ENCODE results near the gene IGF2BP2. TPM values are rescaled to one million over a fixed set of nuclear protein-coding genes. Genes with fewer than 3 reads are reported as not detected.

IGF2BP2 gene
- total and polyA plus RNA-seq, 2 of the 13 experiments (the other 11 are each of a cell fraction or from before 2014, with no cell fraction given), result 6.5 to 46.0 TPM

- BruUV-seq (replicated peaks), result no TSS peak
- intact Hi-C loops (cut with micrococcal nuclease; ENCODE audit: unreplicated experiment), result no loop called here
- Histone ChIP-seq H3K9ac (ENCODE audit: insufficient read depth, low read depth, low read length) (no peak overlapping the region), H3K79me2 (ENCODE audit: insufficient read depth, low read length) (peaks cover 96% of the 10 kb centered on the region), H3K36me3 (replicated peaks in 1 of 2; ENCODE audit: control insufficient read depth in 1 of 2, insufficient read depth in 2 of 2, low read length in 2 of 2) (no peaks in the 10 kb centered on the region; a peak in 1 of 5 replicates), H3K4me1 (ENCODE audit: insufficient read depth, low read length) (peaks cover 87% of the 10 kb centered on the region), H2AFZ (ENCODE audit: low read length) (no peak overlapping the region), H3K27me3 (ENCODE audit: control insufficient read depth in 1 of 2, insufficient read depth in 2 of 2, low read length in 2 of 2) (no peaks in the 10 kb centered on the region), H3K4me2 (ENCODE audit: low read depth, low read length) (no peak overlapping the region), H3K9me3 (ENCODE audit: low read length) (no peaks in the 10 kb centered on the region), H4K20me1 (ENCODE audit: insufficient read depth, low read length) (peaks cover 85% of the 10 kb centered on the region), H3K4me3 (replicated peaks in 1 of 3; ENCODE audit: insufficient read depth in 1 of 3, low read depth in 2 of 3, low read length in 3 of 3) (no peak overlapping the region), H3K27ac (ENCODE audit: extremely low read length, insufficient read depth, low read length) (peak overlapping the region; percentile 62)
- DNase-seq (ENCODE audit: low spot score) (no peak), FAIRE-seq (no peak), ATAC-seq (no peak)
- in situ Hi-C loops (cut with HindIII; ENCODE audit: extremely low pct_ligation_motif_present, low pct_unique_long_range_greater_than_20kb), result no loop called here
- TF ChIP-seq, protein P1, sequence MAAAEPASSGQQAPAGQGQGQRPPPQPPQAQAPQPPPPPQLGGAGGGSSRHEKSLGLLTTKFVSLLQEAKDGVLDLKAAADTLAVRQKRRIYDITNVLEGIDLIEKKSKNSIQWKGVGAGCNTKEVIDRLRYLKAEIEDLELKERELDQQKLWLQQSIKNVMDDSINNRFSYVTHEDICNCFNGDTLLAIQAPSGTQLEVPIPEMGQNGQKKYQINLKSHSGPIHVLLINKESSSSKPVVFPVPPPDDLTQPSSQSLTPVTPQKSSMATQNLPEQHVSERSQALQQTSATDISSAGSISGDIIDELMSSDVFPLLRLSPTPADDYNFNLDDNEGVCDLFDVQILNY (CRISPR knock-in tag; conservative IDR thresholded peaks at IDR 0.05), result no peak
- peak; percentile 20 to 25; a peak in 1 of 4 replicates for TF ChIP-seq MAFK (conservative IDR thresholded peaks at IDR 0.05 in 1 of 2, IDR thresholded peaks at IDR 0.05 in 1 of 2; ENCODE audit: low read length in 2 of 2)
- TF ChIP-seq MAFF (IDR thresholded peaks at IDR 0.05; ENCODE audit: low read depth, low read length), result 0 out of 2 replicates have a peak, but pooled peaks have one; percentile 9
- ChIA-PET POLR2A (no interaction called here), CTCF (ENCODE audit: low intra/inter-chr PET ratio, low total read pairs) (no interaction called here)
- 96% methylated on average over 3 of the region's 3 CpGs for WGBS (ENCODE audit: low lambda C conversion rate)
These were observed 112.5 kb downstream of the IGF2BP2 start for GRCh38 chr3:185712337-185712736.

DNA sequence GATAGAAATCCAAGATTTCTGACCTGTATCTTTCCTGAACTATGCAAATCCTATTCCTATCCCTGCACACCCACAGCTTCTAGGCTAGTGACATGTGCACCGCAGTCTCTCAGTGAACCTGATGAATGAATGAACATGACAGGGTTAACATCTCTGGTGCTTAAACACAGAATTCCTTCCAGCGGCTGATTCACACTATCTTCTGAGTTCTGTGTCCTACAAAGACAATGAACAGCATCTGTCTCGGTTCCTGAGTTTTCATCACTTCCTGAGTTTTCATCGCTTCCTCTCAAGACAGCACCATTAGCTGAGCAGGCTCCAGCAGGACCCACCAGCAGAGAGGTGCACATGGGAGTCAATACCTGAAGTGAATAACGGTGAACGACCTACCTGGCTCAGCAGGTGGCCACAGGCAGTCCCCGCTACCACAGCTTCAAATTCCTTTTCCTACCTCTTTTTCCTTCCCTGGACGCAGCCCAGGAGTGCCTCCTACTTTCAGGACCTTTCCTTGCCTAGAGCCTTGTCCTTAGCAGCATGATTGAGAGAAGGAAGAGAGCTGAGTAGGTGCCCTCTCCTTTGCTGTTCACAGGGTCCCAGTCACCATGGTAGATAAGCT is 113.5 kb downstream of the IGF2BP2 start:
- H3K4me1 ChIP-seq (ENCODE audit: insufficient read depth, low read length), result peaks cover 77% of the 10 kb centered on the region
- DNase-seq (ENCODE audit: low spot score), result no peak
- no peaks in the 10 kb centered on the region for H3K9me3 ChIP-seq (ENCODE audit: low read length)
- intact Hi-C loops (cut with micrococcal nuclease; ENCODE audit: unreplicated experiment) (no loop called here), in situ Hi-C loops (cut with HindIII; ENCODE audit: extremely low pct_ligation_motif_present, low pct_unique_long_range_greater_than_20kb) (no loop called here)
- BruUV-seq (replicated peaks), result no TSS peak
- H2AFZ ChIP-seq (ENCODE audit: low read length), result no peak overlapping the region
- peaks cover 94% of the 10 kb centered on the region for H3K79me2 ChIP-seq (ENCODE audit: insufficient read depth, low read length)
- WGBS (ENCODE audit: low lambda C conversion rate), result 90% methylated on average over 8 of the region's 8 CpGs
- peak; percentile 17; the same call in 2 of the 3 replicates for ATAC-seq
- peaks cover 80% of the 10 kb centered on the region for H4K20me1 ChIP-seq (ENCODE audit: insufficient read depth, low read length)
- peak overlapping the region; percentile 40 for H3K27ac ChIP-seq (ENCODE audit: extremely low read length, insufficient read depth, low read length)
- H3K4me2 ChIP-seq (ENCODE audit: low read depth, low read length), result no peak overlapping the region
- POLR2A ChIA-PET, result interaction anchor here (0.5 kb wide), 1 partner anchor 81 kb away, joined by 3 read pairs; no protein-coding TSS in a partner anchor
- CTCF ChIA-PET (ENCODE audit: low intra/inter-chr PET ratio, low total read pairs), result no interaction called here
- no peak overlapping the region for H3K4me3 ChIP-seq (replicated peaks in 1 of 3; ENCODE audit: insufficient read depth in 1 of 3, low read depth in 2 of 3, low read length in 3 of 3)
- no peaks in the 10 kb centered on the region; a peak in 1 of 5 replicates for H3K36me3 ChIP-seq (replicated peaks in 1 of 2; ENCODE audit: control insufficient read depth in 1 of 2, insufficient read depth in 2 of 2, low read length in 2 of 2)
- H3K27me3 ChIP-seq (ENCODE audit: control insufficient read depth in 1 of 2, insufficient read depth in 2 of 2, low read length in 2 of 2), result no peaks in the 10 kb centered on the region
- no peak overlapping the region for H3K9ac ChIP-seq (ENCODE audit: insufficient read depth, low read depth, low read length)
- no peak for FAIRE-seq
- TF ChIP-seq ZNF24 (IDR thresholded peaks at IDR 0.05) (no peak), ZNF12 (CRISPR knock-in tag; IDR thresholded peaks at IDR 0.05) (no peak), ZNF562 (CRISPR knock-in tag; IDR thresholded peaks at IDR 0.05; ENCODE audit: borderline replicate concordance) (no peak), MIER2 (CRISPR knock-in tag; IDR thresholded peaks at IDR 0.05) (no peak), TFAP4 (IDR thresholded peaks at IDR 0.05; ENCODE audit: borderline replicate concordance, low read depth) (no peak), ZBTB38 (CRISPR knock-in tag; IDR thresholded peaks at IDR 0.05) (0 out of 2 replicates have a peak, but pooled peaks have one; percentile 21), ZNF652 (CRISPR knock-in tag; IDR thresholded peaks at IDR 0.05; ENCODE audit: borderline replicate concordance, low read depth) (0 out of 2 replicates have a peak, but pooled peaks have one; percentile 39), SP1 (IDR thresholded peaks at IDR 0.05) (no peak), SP1 (CRISPR knock-in tag; IDR thresholded peaks at IDR 0.05) (no peak), ZNF639 (CRISPR knock-in tag; conservative IDR thresholded peaks at IDR 0.05) (no peak), ZKSCAN5 (CRISPR knock-in tag; IDR thresholded peaks at IDR 0.05) (peak; percentile 41; the same call in 1 of the 2 replicates), RORA (CRISPR knock-in tag; IDR thresholded peaks at IDR 0.05) (no peak), ZNF496 (CRISPR knock-in tag; IDR thresholded peaks at IDR 0.05; ENCODE audit: insufficient replicate concordance) (no peak), KAT8 (CRISPR knock-in tag; IDR thresholded peaks at IDR 0.05) (no peak)
